HG02678 (cell line): ENCODE data around the gene MYLK.
A peak's percentile ranks its signal among the peaks of the same experiment; 100 is the strongest.

ENCODE experiments used
- ATAC-seq: cut with Tn5 transposase; IDR thresholded peaks from one replicate; pipeline ENCODE4 v1.9.1; 2021; ENCODE audit warnings: mild to moderate bottlenecking, moderate library complexity; ENCODE audit not compliant: unreplicated experiment

MYLK gene

GRCh38 chr3:123655400-123655799, 228.7 kb downstream of the MYLK start:
- ATAC-seq: no peak

DNA sequence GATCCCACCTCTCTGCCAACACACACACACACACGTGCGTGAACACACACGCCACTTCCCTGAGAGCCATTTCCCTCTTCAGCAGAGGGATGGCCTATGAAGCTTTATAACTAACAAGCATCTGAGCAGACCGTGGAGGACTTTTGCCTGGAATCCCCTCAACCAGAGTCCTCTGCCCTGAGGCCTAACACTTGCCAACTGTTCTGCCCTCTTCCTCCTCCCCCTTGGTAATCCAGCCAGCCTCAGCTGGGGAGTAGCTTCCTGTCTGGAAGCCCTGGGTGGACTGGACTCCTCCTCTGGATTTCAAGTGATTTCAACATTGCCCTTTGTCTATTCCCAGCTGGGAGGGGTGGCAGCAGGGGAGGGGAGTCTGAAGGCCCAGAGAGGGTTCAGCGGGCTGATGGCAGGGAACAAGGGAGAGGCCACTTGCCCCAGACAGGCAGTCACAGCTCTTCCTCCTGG, 230.9 kb downstream of the MYLK start:
- no peak for ATAC-seq

DNA sequence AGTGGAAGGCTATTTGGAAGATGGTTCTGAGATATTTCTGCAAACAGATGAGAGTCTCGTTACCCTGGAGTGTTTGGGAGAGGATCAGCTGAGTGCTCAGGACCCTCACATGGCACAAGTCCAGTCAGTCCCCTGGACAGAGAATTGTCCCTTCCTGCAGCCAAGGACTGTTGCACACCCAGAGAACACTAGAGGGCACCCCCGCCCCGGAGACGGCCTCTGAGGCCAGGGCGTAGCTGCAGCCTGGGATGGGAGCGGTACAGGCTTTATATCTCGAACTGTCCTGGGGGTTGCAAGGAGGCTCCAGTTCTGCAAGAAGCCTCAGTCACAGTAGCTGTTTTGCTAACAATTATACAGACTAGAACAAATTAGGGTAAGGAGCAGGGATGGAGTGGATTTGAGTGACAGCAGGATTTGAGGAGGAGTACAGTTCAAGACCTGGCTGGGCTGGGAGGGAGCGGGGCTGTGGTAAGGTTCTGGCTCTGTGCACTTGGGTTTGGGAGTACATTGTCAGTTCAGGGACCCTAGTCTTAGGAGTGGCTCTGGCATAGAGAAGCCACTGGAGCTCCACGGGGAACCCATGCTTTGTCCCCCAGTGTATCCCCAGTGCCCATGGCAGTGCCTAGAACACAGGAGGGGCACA, 231.7 kb downstream of the MYLK start:
- ATAC-seq: peak; percentile 47

- no peak for ATAC-seq
These were observed 232.4 kb downstream of the MYLK start for GRCh38 chr3:123651449-123652341.

GRCh38 chr3:123650101-123650500, 234.0 kb downstream of the MYLK start:
- ATAC-seq: no peak

- ATAC-seq: no peak
These were observed 235.3 kb downstream of the MYLK start for GRCh38 chr3:123648696-123649405.

- ATAC-seq: no peak
These were observed 239.8 kb downstream of the MYLK start for GRCh38 chr3:123644358-123644757.

- ATAC-seq: no peak
These were observed 241.2 kb downstream of the MYLK start for GRCh38 chr3:123642957-123643330.

DNA sequence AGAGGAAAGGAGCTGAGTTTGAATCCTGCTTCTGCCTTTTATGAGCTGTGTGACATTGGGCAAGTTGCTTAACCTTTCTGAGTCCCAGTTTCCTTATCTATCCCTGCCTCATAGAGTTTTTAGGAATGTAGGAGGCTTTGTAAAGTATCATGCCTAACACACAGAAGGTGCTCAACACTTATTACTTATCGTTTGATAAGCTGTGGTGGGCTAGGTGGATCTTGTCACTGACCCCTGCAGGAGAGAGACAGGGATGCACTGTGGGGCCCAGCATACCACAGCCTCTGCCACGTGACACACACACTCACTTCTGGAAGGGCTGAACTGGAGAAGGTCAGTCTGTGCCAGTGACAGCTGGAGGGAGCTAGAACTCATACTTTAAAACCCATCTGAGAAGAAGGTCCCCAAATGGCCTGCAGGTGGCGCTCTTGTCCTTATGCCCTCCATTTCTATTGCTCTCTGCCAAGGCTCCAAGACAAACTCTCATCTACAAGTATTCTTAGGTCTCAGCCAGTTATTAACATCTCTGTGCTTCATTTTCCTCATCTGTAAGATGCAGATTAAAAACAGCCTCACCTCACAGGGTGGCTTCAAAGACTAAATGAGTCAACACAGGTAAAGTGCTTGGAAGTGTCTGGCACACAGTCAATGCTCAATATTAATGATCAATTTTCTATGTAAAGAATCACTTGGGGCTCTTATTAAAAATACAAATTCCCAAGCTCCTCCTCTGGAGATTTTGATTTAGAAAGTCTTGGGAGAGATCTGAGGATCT, 241.8 kb downstream of the MYLK start:
- peak; percentile 73 for ATAC-seq

DNA sequence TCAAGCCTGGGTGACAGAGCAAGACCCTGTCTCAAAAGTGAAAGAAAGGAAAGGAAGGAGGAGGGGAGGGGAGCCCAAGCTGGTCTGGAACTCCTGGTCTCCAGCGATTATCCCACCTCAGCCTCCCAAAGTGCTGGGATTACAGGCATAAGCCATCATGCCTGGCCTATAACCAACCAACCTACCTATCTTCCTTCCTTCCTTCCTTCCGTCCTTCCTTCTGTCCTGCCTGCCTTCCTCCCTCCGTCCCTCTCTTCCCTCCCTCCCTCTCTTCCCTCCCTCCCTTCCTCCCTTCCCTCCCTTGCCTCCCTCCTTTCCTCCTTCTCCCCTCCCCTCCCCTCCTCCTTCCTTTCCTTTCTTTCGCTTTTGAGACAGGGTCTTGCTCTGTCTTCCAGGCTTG, 242.6 kb downstream of the MYLK start:
- ATAC-seq: no peak

- no peak for ATAC-seq
These were observed 243.2 kb downstream of the MYLK start for GRCh38 chr3:123640740-123641462.

DNA sequence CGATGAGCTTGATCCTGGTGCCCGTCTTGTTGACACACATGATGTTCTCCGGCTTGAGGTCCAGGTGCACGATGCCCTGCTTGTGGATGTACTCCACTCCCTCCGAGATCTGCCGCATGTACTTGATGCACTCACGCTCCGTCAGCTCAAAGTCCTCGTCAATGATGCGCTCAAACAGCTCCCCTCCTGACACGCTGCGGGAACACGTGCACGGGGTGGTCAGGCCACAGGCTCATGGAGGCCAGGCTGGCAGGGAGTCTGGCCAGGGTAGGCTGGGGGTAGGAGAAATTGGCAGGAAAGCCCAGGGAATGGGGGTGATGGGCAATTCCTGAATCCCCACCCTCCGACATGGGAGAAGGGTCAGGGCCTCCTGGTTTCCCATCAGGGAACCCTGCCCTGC, 243.8 kb downstream of the MYLK start:
- ATAC-seq: no peak

DNA sequence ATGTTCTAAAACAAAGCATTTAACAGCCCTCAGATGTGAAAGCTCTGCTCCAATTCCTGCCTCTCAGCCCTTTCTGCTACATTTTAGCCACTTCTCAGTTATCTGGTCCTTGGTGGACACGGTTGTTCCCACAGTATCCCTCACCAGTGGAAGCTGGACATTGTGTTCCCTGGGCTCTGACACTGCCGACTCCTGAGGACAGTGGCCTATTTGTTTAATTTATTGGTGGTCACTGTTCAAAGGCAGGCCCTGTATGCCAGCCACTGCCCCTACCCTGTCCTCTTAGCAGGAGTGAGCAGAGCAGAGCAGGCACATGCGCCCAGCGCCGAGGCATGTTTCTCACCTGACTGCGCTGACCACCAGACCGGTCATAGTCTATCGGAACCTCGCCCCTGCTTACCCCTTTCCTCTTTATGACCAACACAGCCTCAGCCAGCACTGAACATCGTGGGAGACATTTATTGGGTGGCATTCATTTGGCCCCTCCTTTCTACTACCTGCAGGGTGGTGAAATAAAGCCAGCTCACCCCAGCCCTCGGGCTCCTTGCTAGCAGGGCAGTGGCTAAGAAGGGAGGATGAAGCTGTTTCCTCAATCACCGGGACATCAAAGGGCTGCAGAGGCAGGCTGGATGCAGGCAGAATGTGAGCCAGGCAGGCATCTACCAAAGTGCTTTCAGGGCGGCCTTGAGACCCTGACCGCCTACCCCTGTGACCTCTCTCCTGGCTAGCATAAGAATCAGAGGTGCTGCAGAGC, 245.0 kb downstream of the MYLK start:
- ATAC-seq: no peak

DNA sequence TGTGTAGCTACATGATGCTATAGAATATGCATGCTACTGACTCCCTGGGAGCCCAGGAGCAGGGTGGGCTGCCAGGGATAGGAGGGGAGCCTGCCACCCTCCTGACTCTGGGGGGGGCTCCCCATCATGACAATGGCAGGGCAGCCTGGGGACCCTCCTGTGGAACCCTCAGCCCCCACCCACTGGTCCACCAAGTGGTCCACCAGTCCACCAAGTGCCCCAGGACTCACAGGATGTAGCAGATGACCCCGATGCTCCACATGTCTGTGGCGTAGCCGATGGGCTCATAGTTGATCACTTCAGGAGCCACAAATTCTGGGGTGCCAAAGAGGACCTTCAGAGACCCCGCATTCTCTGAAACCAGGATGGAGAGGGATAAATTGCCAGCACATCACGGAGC, 246.3 kb downstream of the MYLK start:
- ATAC-seq: no peak

GRCh38 chr3:123637131-123637530, 247.0 kb downstream of the MYLK start:
- no peak for ATAC-seq

GRCh38 chr3:123636431-123636841, 247.7 kb downstream of the MYLK start:
- ATAC-seq: no peak

DNA sequence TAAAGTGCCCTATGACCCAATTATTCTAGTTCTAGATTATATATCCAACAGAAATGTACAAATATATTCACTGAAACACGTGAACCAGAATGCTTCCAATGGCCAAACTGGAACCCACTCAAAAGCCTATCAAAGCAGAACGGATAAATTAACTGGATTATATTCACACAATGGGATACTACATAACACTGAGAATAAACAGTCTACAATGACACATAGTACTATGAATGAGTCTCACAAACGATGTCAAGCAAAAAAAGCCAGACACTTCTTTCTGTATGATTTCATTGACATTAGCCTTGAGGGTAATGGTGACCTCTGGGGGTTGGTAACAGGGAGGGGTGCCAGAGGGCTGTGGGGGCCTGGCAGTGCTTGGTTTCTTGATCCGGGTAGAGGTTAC, 248.4 kb downstream of the MYLK start:
- ATAC-seq: no peak

DNA sequence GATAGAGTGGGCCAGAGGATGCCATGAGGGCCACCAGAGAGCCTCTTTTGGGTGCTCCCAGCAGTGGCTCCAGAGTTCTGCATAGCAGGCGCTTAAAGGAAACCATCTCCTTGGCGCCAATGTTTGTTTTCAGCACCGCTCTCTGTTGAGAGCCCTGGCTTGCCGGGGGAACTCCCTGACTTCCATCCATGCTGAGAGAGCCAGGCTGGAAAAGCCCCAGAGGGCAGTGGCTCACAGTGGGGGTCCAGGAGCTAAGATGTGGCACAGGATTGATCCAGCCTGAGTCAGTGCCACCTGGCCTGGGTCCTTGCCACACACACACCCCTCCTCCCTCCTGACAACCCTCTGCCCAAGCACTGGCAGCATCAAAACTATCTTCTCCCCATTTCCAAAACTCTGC, 248.9 kb downstream of the MYLK start:
- no peak for ATAC-seq
